ENCODE data around the gene PFKM.

The PFKM gene

GRCh38 chr12:48129376-48129775 lies 10.2 kb downstream of the PFKM start:
- Histone ChIP-seq H3K27ac (replicated peaks) (no peak overlapping the region), H3K27me3 (ENCODE audit: insufficient read depth, poor library complexity, severe bottlenecking) (no peaks in the 10 kb centered on the region), H3K4me3 (replicated peaks; ENCODE audit: insufficient read depth, low read length) (no peak overlapping the region)
- no peak for DNase-seq (ENCODE audit: low read depth in 1 of 2, low spot score in 1 of 2)
- TF ChIP-seq POLR2AphosphoS5 (IDR thresholded peaks at IDR 0.05; ENCODE audit: low read depth): no peak
- TF ChIP-seq, protein P1, sequence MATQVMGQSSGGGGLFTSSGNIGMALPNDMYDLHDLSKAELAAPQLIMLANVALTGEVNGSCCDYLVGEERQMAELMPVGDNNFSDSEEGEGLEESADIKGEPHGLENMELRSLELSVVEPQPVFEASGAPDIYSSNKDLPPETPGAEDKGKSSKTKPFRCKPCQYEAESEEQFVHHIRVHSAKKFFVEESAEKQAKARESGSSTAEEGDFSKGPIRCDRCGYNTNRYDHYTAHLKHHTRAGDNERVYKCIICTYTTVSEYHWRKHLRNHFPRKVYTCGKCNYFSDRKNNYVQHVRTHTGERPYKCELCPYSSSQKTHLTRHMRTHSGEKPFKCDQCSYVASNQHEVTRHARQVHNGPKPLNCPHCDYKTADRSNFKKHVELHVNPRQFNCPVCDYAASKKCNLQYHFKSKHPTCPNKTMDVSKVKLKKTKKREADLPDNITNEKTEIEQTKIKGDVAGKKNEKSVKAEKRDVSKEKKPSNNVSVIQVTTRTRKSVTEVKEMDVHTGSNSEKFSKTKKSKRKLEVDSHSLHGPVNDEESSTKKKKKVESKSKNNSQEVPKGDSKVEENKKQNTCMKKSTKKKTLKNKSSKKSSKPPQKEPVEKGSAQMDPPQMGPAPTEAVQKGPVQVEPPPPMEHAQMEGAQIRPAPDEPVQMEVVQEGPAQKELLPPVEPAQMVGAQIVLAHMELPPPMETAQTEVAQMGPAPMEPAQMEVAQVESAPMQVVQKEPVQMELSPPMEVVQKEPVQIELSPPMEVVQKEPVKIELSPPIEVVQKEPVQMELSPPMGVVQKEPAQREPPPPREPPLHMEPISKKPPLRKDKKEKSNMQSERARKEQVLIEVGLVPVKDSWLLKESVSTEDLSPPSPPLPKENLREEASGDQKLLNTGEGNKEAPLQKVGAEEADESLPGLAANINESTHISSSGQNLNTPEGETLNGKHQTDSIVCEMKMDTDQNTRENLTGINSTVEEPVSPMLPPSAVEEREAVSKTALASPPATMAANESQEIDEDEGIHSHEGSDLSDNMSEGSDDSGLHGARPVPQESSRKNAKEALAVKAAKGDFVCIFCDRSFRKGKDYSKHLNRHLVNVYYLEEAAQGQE (IDR thresholded peaks at IDR 0.05; ENCODE audit: insufficient replicate concordance, low read depth): no peak
- no peak for TF ChIP-seq SPI1 (IDR thresholded peaks at IDR 0.05; ENCODE audit: borderline replicate concordance, low read depth)
- TF ChIP-seq CTCF (IDR thresholded peaks at IDR 0.05; ENCODE audit: insufficient read depth, low read length): no peak
- no peak for TF ChIP-seq GABPA (IDR thresholded peaks at IDR 0.05; ENCODE audit: low read depth)

DNA sequence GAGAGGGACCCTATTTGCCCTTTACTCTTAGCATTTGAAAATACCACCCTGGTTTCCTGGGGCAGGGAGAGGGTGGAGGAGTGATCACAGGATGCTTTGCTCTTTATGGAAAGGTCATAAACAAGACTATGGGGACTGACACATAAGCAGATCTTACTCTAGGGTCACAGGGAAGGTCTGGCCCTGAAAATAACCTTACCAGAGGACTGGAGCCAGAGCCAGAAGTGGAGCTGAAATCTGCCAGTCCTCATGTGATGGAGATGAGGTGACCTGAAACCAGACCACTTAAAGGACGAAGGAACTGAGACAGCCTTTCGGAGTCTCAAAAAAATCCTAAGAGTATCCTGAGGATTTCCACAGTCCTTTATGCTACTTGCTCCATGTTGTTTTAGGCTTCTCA lies 12.4 kb downstream of the PFKM start:
- TF ChIP-seq, protein P1 (IDR thresholded peaks at IDR 0.05; ENCODE audit: insufficient replicate concordance, low read depth): no peak
- TF ChIP-seq GABPA (IDR thresholded peaks at IDR 0.05; ENCODE audit: low read depth): no peak
- TF ChIP-seq POLR2AphosphoS5 (IDR thresholded peaks at IDR 0.05; ENCODE audit: low read depth): no peak
- TF ChIP-seq SPI1 (IDR thresholded peaks at IDR 0.05; ENCODE audit: borderline replicate concordance, low read depth): no peak
- TF ChIP-seq CTCF (IDR thresholded peaks at IDR 0.05; ENCODE audit: insufficient read depth, low read length): no peak
- no peak for DNase-seq (ENCODE audit: low read depth in 1 of 2, low spot score in 1 of 2)
- no peak overlapping the region for H3K27ac ChIP-seq (replicated peaks)
- no peaks in the 10 kb centered on the region for H3K27me3 ChIP-seq (ENCODE audit: insufficient read depth, poor library complexity, severe bottlenecking)
- H3K4me3 ChIP-seq (replicated peaks; ENCODE audit: insufficient read depth, low read length): no peak overlapping the region

DNA sequence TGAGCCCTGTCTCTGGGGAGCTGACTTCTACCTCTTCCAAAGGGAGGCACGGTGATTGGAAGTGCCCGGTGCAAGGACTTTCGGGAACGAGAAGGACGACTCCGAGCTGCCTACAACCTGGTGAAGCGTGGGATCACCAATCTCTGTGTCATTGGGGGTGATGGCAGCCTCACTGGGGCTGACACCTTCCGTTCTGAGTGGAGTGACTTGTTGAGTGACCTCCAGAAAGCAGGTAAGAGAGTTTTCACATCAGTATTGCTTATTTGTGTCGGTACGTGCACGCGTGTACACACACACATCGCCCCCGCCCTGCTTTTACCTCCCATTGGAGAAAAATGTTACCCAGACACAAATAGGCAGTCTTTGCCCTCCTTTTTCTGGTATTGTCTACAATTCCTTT lies 13.7 kb downstream of the PFKM start:
- no peaks in the 10 kb centered on the region for H3K27me3 ChIP-seq (ENCODE audit: insufficient read depth, poor library complexity, severe bottlenecking)
- H3K4me3 ChIP-seq (replicated peaks; ENCODE audit: insufficient read depth, low read length): no peak overlapping the region
- no peak for DNase-seq (ENCODE audit: low read depth in 1 of 2, low spot score in 1 of 2)
- H3K27ac ChIP-seq (replicated peaks): no peak overlapping the region
- TF ChIP-seq, protein P1 (IDR thresholded peaks at IDR 0.05; ENCODE audit: insufficient replicate concordance, low read depth): no peak
- no peak for TF ChIP-seq SPI1 (IDR thresholded peaks at IDR 0.05; ENCODE audit: borderline replicate concordance, low read depth)
- TF ChIP-seq GABPA (IDR thresholded peaks at IDR 0.05; ENCODE audit: low read depth): no peak
- no peak for TF ChIP-seq CTCF (IDR thresholded peaks at IDR 0.05; ENCODE audit: insufficient read depth, low read length)
- TF ChIP-seq POLR2AphosphoS5 (IDR thresholded peaks at IDR 0.05; ENCODE audit: low read depth): no peak
